IPS DF 6.9 (cell line): ENCODE results near the gene SORT1.

Experiments used
- DNase-seq: peaks from one replicate; pipeline ENCODE4 v3.0.0-alpha.2; 2013; ENCODE audit warnings: low read depth, low spot score
- H3K27ac ChIP-seq: one replicate; pipeline ENCODE4 v1.5.1; 2013; ENCODE audit warnings: low read length, control low read depth
- H3K27me3 ChIP-seq: 2 replicates; pipeline ENCODE4 v1.6.1; 2013; ENCODE audit warnings: mild to moderate bottlenecking, low read length; ENCODE audit not compliant: control insufficient read depth, insufficient read depth
- H3K36me3 ChIP-seq: 2 replicates; pipeline ENCODE4 v1.6.1; 2013; ENCODE audit warnings: low read length; ENCODE audit not compliant: control insufficient read depth, insufficient read depth
- H3K4me1 ChIP-seq: 2 replicates; pipeline ENCODE4 v1.6.1; 2013; ENCODE audit warnings: low read length; ENCODE audit not compliant: control insufficient read depth, insufficient read depth
- H3K4me3 ChIP-seq: 2 replicates; pipeline ENCODE4 v1.5.1; 2013; ENCODE audit warnings: mild to moderate bottlenecking, low read length
- H3K9me3 ChIP-seq: 2 replicates; pipeline ENCODE4 v1.6.1; 2013; ENCODE audit warnings: low read length, inconsistent platforms; ENCODE audit not compliant: control insufficient read depth, insufficient read depth
- WGBS: extraction: QIAGEN DNeasy Blood & Tissue Kit; methylation state at CpG from one replicate; pipeline ENCODE4 v1.1.7; 2013; ENCODE audit warnings: mixed read lengths, missing lambda C conversion rate; ENCODE audit not compliant: insufficient read length, insufficient coverage; 5-methylcytosine and 5-hydroxymethylcytosine counted together

The SORT1 gene

GRCh38 chr1:109261006-109261405 lies 136.7 kb downstream of the SORT1 start:
- no peak for DNase-seq
- WGBS, result no CpG with 5 or more reads among the region's 16 CpGs
- Histone ChIP-seq H3K9me3 (no peaks in the 10 kb centered on the region), H3K27me3 (no peaks in the 10 kb centered on the region), H3K36me3 (peaks cover 28% of the 10 kb centered on the region), H3K4me1 (peaks cover 5% of the 10 kb centered on the region), H3K27ac (no peak overlapping the region), H3K4me3 (no peak overlapping the region)

- DNase-seq, result no peak
- Histone ChIP-seq H3K36me3 (peaks cover 22% of the 10 kb centered on the region), H3K4me1 (peaks cover 5% of the 10 kb centered on the region), H3K4me3 (no peak overlapping the region), H3K27me3 (no peaks in the 10 kb centered on the region), H3K9me3 (no peaks in the 10 kb centered on the region), H3K27ac (no peak overlapping the region)
- WGBS, result no CpG with 5 or more reads among the region's 7 CpGs
These were observed 137.8 kb downstream of the SORT1 start for GRCh38 chr1:109259674-109260557.
